ENCODE measurements around the gene STRN.
"Not testable (repeated sequence)": the region's sequence is repeated elsewhere in the genome, so short reads cannot be mapped to it uniquely, and the experiment has no call there.

STRN gene

GRCh38 chr2:36941867-36942266 is 24.5 kb downstream of the STRN start:
- no peak overlapping the region for H3K27ac ChIP-seq
- no peak for TF ChIP-seq CTCF (conservative IDR thresholded peaks at IDR 0.05)

DNA sequence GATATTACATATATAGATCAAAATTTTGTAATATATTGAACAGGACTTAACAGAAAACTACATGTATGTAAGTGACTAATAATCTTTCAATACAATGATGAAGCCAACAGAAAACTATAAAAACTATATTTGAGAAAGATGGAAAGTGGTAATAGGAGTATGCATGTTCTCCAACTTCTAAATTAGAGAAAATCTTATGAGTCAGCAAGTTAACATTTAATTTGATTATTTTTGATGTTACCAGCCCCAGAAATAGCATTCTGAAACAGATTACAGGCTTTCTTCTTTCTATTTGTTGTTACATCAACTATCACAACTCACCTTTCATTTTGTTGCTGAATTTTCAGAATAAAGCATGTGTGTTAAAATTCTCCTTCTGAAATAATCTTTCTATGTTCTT is 29.8 kb downstream of the STRN start:
- H3K27ac ChIP-seq, result not testable (repeated sequence)

DNA sequence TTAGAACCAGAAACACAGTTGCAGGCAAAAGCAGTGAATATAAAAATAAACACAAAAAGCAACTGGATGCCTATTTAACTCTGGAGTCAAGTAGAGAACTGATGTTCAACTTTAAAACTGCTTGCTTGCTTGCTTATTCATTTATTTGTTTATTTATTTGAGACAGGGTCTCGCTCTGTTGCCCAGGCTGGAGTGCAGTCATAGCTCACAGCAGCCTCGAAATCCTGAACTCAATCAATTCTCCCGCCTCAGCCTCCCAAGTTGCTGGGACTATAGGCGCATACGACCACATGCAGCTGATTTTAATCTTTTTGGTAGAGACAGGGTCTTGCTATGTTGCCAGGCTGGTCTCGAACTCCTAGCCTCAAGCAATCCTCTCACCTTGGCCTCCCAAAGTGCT is 34.6 kb downstream of the STRN start:
- not testable (repeated sequence) for H3K27ac ChIP-seq

- not testable (repeated sequence) for H3K27ac ChIP-seq
Observed at GRCh38 chr2:36930787-36931410, 35.4 kb downstream of the STRN start.

DNA sequence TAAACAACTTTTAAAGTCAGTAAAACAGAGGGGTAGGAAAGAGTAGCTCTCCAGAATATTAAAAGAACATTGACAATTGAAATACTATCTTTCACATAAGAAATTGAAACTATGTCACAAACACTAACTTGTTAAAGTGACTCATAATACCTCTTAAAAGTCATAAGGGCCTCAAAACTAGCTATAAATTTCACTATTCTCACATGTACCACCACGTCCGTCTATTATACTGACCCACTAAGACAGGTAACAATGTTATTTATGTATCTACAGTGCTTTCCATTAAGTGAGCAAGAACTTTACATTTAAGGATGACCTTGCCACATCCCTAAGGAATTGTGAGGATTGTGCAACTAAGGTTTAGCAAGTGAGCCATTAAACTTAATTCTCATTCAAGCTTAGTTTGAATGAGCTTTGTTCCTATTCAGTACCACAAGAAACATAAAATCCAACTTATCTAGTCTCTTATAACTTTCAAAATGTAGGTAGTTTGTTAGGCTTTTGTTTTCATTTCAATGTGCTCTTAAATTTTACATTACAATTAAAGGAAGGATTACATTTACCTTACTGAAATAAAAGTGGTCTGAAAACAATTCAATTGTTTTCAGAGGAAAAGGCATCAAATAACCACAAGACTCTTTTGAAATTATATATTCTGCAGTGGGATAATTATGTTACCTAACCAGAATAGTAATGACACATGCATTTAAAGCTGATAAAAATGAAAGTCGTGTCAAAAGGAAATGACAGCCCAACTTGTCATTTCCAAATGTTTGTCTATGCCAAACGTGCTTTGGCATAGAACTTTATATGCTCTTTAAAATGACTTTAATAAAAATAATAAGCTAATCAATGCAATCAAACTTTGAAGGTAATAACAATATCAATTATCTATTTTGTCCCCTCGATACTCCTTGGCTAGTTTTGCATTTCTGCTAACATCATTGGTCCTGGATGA is 39.9 kb downstream of the STRN start:
- peak overlapping the region; percentile 28; the same call in 1 of the 2 replicates for H3K27ac ChIP-seq

- not testable (repeated sequence) for H3K27ac ChIP-seq
Observed at GRCh38 chr2:36922629-36923028, 43.7 kb downstream of the STRN start.

DNA sequence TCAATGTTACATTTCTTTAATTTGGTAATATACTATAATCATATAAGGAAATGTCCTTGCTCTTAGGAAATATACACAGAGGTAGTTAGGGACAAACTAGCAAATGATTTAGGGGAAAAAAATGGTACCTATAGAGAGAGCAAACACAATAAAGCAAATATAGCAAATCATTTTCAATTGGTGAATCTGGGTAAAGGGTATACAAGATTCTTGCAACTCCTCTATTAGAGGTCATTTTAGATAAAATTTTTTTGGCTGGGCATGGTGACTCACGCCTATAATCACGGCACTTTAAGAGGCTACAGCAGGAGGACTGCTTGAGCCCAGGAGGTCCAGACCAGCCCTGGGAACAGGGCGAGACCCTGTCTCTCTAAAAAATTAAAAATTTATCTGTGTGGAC is 44.4 kb downstream of the STRN start:
- no peak for TF ChIP-seq CTCF (conservative IDR thresholded peaks at IDR 0.05)
- no peak overlapping the region for H3K27ac ChIP-seq

GRCh38 chr2:36919041-36919837 is 47.1 kb downstream of the STRN start:
- H3K27ac ChIP-seq, result no peak overlapping the region
- no peak for TF ChIP-seq CTCF (conservative IDR thresholded peaks at IDR 0.05)

- no peak overlapping the region for H3K27ac ChIP-seq
- TF ChIP-seq CTCF (conservative IDR thresholded peaks at IDR 0.05), result peak; percentile 48
Observed at GRCh38 chr2:36918307-36918706, 48.0 kb downstream of the STRN start.

DNA sequence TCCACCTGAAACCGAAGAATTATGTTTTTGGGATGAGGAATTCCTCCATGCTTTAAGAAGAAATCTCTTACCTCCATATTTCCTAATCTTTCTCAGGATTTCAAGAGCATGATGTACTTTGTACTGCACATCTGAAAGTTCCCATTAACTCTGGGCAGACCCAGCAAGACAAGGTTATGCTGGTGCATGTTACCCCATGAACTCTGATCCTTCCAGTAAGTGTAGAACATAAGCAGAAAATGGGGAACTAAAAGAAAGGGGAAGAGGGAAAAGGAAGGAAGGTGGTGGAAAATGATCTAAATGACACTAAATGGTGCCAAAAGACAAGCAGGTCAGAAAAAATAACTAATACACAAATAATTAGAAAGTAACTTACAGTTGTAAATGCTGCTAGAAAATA is 50.7 kb downstream of the STRN start:
- no peak for TF ChIP-seq CTCF (conservative IDR thresholded peaks at IDR 0.05)

More for the DNA sequence above, 50.7 kb downstream of the STRN start:
- no peak overlapping the region for H3K27ac ChIP-seq
